Fibroblast of villous mesenchyme (primary cell): ENCODE results near the gene APP. TPM values are rescaled to one million over a fixed set of nuclear protein-coding genes. Genes with fewer than 3 reads are reported as not detected.

ENCODE experiments used
- DNase-seq: peaks from one replicate; pipeline ENCODE4 v3.0.0-alpha.2; 2010; ENCODE audit warnings: low read depth
- H3K4me3 ChIP-seq: 2 replicates; pipeline ENCODE4 v1.5.1; 2011; ENCODE audit warnings: low read depth, mild to moderate bottlenecking, low read length
- CTCF ChIP-seq: IDR thresholded peaks from 2 replicates; pipeline ENCODE4 v1.5.1; 2012; ENCODE audit warnings: low read depth, mild to moderate bottlenecking, low read length; ENCODE audit not compliant: insufficient read depth
- total RNA-seq: library from RNA; depleted of rRNA; stranded (reverse); fragments of >200 nt; gene quantifications from 2 replicates; pipeline ENCODE4 v1.2.3, GENCODE V29; 2012

APP gene
- total RNA-seq, 1 donor, result 353 TPM

DNA sequence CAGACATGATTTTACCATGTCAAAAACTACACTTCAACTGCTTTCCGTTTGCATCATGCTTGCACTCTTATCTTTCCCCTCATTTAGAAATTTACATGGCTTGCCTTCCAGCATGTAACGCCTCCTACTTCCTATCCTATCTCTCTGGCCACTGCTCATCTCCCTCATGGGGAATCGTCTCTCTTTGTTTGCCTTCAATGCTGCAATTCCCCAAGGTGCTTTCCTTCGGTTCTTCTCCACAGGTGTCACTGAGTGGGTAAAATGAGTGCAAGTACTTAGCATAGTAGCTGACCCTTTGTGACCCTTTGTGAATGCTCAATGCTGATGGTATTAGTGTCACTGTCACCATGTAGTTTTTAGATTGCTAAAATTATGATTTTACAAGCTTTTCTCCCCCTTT, 63.1 kb downstream of the APP start:
- DNase-seq, result no peak
- TF ChIP-seq CTCF, result no peak
- no peak overlapping the region for H3K4me3 ChIP-seq

GRCh38 chr21:26106562-26106961, 64.0 kb downstream of the APP start:
- no peak for TF ChIP-seq CTCF
- no peak for DNase-seq
- no peak overlapping the region for H3K4me3 ChIP-seq

DNA sequence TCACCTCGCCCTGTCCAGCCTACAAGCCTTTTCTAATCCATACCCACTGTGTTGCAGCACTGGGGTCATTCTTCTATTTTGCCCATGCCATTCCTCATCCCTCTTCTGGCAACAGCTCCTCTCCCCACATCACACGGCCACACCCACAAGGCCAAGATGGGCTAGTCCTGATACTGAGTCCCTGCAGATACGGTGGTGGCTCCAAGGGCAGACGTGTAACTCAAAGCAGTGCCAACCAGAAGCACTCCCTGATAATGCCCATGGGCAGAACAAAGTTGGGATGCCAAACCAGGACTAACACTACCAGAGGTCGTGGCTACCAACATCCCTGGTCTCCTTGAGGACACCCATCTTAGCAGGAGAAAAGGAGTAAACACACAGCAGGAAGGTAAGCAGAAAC, 64.8 kb downstream of the APP start:
- no peak overlapping the region for H3K4me3 ChIP-seq
- DNase-seq, result no peak
- no peak for TF ChIP-seq CTCF

DNA sequence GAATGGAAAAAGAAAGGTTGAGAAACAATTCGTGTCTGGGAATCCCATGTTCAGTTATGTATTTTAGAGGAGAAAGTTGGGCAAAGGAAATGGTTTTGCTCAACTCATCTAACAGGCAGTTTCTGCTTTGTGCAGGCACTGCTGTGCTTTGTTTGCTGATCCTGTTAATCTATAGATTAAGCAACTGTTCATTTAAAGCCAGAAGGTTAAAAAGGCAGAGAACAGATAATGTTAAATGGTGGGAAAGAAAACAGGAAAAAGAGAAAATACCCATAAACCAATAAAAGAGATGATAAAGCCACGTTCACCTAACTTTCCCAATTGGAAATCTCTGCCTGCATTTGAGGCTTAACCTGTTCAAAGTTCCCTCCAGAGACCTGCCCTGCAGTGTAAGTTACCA, 70.0 kb downstream of the APP start:
- peak; percentile 66 for DNase-seq
- no peak for TF ChIP-seq CTCF
- H3K4me3 ChIP-seq, result no peak overlapping the region

DNA sequence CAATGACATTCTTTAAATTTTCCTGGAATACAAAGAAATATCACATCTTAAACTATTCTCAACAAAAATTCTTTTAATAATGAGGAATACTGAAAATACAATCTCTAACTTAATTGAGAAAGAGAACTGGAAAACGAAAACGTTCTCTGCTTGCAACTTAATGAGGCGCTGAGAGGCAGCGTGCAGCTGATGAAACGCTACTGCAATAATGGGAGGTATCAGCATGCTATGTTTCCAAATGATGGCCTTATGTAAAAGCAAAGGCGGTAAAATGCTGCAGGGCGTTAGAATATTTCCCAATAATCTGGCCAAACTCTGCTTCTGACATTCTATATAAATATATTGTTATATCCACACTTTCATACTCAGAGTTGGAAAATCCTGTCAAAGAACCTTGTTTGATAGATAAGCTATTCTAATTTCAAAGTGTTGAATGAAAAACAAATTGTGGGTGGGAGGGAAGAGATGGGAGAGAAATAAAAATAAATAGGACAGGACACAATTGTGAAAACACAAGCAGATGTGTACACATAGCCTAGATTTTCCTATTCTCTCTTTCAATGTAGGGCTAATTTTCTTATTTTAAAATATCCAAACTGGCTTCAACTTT, 70.9 kb downstream of the APP start:
- DNase-seq, result peak; percentile 71
- no peak overlapping the region for H3K4me3 ChIP-seq
- TF ChIP-seq CTCF, result no peak

- no peak for TF ChIP-seq CTCF
- H3K4me3 ChIP-seq, result no peak overlapping the region
- DNase-seq, result no peak
Measured at GRCh38 chr21:26098772-26099397, 71.7 kb downstream of the APP start.

GRCh38 chr21:26097475-26097874, 73.1 kb downstream of the APP start:
- no peak overlapping the region for H3K4me3 ChIP-seq
- no peak for TF ChIP-seq CTCF
- no peak for DNase-seq
